GM18499 (cell line): Measurements from ENCODE around the gene NIM1K.
A peak's percentile ranks its signal among the peaks of the same experiment; 100 is the strongest.
"Not testable (repeated sequence)": the region's sequence is repeated elsewhere in the genome, so short reads cannot be mapped to it uniquely, and the experiment has no call there.

Experiments
- ATAC-seq: cut with Tn5 transposase; IDR thresholded peaks from one replicate; pipeline ENCODE4 v1.9.1; 2021; ENCODE audit warnings: moderate number of reproducible peaks; ENCODE audit not compliant: insufficient read depth, unreplicated experiment

NIM1K gene

GRCh38 chr5:43274435-43275114 is 82.5 kb downstream of the NIM1K start:
- no peak for ATAC-seq

- no peak for ATAC-seq
Observed at GRCh38 chr5:43275391-43275790, 83.4 kb downstream of the NIM1K start.

DNA sequence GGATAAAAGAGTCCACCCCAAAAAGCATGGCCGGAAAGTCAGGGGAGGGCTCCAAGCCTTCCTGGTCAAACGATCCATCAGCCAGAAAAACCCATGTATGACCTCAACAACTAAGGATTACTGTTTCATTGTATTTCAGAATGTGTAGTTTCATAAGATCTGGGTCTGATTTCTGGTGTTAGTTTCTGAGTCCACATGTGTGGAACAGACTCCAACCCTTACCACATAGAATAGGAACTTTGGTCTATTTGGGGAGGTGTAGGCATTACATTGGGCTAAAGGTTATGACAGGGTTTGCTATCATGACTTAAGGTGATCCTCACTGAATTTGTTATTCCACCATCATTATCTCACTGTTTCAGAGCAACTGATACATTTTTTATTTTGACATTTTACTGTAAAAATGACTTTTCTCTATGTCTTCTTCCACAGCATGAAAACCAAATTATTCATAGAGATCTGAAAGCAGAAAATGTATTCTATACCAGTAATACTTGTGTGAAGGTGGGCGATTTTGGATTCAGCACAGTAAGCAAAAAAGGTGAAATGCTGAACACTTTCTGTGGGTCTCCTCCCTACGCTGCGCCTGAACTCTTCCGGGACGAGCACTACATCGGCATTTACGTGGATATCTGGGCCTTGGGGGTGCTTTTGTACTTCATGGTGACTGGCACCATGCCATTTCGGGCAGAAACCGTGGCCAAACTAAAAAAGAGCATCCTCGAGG is 87.7 kb downstream of the NIM1K start:
- ATAC-seq, result no peak

DNA sequence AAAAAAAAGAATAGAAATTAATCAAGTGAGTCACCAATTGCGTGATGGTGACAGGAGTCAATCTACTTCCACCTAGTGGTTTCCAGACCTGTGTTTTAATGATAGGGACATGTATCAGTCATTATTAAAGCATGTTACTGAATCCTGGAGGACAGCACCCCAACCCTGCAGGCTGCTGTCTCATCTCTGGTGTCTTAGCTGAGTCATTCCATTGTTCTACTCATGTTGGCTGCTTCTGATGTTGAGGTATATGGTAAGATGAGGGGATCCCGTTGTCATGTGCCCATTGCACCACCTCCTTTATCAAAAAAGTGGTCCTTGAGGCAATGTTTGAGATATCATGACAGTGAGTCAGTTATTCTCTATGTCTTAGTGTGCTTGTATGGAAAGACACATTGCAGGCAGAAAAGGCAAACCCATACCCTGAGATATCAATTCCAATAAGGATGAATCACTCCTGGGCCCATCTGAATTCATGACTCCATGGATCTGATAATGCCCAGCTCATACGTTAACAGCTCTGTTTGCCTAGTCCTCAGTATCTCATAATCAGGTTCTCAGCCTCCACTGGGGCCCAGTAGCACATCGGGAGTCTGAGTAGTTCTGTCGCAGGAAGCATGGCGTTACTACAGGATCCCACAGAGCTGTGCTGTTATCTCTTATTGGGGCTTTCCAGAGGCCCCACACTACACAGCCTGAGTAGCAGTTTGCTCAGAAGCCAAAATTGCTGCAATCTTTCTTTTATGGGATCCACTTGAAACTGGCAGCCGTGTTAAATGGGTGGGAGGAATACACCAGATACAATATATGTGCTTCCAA is 90.0 kb downstream of the NIM1K start:
- no peak for ATAC-seq

DNA sequence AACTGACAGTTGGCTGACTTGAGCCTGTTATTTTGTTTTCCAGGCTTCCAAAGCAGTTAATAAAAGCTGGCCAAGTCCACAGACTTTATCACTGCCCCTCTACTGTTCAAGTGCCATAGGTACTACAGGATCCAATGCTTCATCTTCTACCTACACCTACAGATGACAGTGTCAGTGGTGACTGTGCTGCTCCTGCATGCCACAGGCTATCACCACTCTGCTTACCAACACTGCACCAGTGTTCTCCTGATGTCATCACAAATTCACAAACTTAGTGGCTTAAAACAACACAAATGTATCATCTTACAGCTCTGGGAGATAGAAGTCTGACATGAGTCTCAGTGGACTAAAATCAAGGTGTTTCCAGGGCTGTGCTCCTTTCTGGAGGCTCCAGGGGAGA is 94.6 kb downstream of the NIM1K start:
- ATAC-seq, result no peak

DNA sequence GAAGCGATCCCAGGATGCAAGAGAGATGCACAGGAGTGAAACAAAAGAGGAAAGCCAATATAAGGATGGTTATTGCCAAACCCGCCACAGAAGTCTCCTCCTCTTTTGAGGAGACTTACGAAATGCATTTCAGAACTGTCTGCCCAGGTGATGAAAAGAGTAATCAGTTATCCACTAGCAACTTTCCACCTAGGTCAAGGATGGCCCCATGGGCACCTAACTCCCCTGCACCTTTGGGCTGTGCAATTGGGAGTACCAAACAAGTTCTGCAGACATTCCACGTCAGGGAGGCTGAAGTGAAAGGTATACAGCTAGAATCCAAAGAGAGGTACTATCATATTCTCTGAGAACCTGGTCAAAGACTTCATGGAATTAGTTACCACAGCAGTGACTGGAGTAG is 95.5 kb downstream of the NIM1K start:
- no peak for ATAC-seq

- ATAC-seq, result no peak
Observed at GRCh38 chr5:43288269-43288831, 96.3 kb downstream of the NIM1K start.

DNA sequence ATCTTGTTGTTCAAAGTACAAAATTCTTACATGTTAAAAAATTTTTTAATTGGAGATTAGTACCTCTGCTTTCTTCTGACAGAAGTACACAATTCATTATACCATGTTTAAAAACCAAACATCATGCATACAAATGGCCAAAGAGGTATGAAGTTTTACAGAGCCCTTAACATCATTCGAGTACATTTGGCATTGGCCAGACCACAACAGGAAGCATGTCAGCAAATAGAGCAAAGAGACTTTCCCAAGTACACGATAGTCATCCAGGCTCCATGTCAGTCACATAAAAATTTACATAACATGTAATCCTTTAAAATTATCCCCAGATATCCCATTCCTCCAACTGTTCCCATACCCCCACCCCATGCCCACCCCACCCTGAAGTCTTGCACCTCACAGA is 98.7 kb downstream of the NIM1K start:
- ATAC-seq, result no peak

DNA sequence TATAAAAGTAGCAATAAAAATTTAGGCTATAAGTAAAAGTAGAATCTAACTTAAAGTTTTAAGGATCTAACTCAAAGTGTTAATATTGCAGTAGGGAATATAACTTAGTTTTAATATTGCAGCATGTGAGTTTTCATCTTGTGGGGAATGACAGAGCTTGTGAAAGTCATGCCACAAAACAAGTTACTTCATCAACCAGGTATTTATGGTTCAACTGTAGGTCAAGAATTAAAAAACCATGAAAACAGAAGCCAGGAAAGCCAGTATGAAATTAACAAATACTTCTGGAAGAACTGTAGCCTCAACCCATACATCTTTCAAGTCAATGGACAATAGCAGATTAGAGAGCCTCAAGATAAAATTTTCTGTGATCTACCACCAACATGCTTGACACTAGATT is 102.2 kb downstream of the NIM1K start:
- ATAC-seq, result no peak

GRCh38 chr5:43295202-43295601 is 103.2 kb downstream of the NIM1K start:
- no peak for ATAC-seq

DNA sequence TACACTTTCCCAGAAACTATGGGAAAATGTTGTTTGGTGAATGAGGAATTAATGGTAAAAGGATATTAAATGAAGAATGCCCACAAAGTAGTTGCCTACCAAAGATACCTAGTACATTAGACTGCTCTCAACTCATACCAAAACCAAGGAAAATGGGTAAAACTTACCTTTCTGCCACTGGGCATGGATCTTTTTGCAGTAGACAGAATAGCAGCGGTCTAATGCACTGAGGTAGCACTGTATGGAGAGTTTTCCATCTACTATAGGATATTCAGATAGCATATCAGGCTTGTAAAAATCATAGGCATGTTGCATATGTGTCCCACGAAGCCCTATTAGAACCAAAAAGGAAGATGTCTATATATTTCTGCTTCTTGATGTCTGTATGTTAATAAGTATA is 104.8 kb downstream of the NIM1K start:
- ATAC-seq, result no peak

DNA sequence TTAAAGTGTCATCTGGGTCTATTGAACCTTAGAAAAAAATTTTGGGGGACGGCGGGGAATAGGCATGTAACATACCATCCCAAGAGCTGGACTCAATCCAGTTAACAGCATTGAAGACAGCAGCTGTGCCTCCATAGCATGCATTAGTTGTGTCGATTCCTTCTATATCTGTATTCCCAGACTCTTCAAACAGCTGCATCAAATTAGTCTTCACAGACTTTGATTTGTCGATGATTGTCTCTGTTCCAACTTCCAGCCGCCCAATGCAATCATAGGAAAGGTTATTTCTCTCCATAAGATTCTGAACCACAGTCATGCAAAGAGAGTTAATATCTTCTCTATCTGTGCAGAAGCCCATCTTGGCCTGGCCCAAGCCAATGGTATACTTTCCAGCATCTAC is 106.4 kb downstream of the NIM1K start:
- ATAC-seq, result no peak

GRCh38 chr5:43300112-43300511 is 108.1 kb downstream of the NIM1K start:
- ATAC-seq, result no peak

GRCh38 chr5:43301653-43302091 is 109.6 kb downstream of the NIM1K start:
- no peak for ATAC-seq

DNA sequence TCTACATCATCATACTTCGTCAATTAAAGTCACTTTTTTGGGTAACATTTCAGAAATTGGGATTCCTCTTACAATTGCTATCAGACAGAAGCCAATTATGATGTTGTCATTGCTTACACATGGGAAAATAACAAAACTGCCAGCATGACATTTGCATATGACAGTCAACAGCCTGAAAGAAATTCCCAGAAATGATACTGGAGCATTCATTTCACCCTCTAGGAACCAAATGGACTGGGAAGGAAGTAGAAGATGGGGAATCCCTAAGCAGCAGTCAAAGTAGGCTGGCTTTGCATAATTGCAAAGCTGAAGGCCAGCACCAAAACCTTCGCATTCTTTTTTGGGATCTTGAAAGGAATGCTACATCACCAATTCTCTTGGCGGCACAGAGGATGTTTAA is 110.5 kb downstream of the NIM1K start:
- ATAC-seq, result no peak

GRCh38 chr5:43303242-43303641 is 111.2 kb downstream of the NIM1K start:
- no peak for ATAC-seq

- ATAC-seq, result no peak
Observed at GRCh38 chr5:43304525-43304924, 112.5 kb downstream of the NIM1K start.

DNA sequence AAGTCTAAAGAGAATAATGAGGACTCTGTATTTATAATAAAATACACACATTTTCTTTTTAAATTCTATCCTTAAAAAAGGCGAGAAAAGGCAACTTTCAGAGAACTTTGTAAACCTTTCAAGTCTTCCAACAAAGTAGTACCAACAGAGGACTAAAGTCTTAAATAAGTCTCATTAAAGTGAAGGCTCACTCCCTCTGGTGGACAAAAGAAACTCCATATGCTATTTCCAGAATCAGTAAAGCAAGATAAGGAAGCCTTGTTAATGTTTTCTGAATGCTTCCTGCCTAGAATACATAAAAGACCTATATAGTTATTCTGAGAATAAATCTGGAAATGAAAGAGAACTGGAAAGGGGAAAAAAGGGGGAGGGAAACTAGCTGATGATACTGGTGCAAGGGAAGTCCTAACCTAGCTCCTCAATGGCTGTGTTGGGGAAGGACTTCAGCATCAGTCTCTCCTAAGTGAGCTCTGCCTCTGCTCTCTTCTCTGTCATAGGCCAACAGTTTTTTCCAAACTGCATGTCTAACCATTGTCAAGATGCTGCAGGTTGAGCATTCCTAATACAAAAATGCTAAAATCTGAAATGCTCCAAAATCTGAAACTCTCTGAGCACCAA is 114.0 kb downstream of the NIM1K start:
- ATAC-seq, result peak; percentile 43

GRCh38 chr5:43306954-43307353 is 114.9 kb downstream of the NIM1K start:
- not testable (repeated sequence) for ATAC-seq

- ATAC-seq, result no peak
Observed at GRCh38 chr5:43309122-43309521, 117.1 kb downstream of the NIM1K start.
